HCT116 (cell line): ENCODE results near the gene MORN1. TPM values are rescaled to one million over a fixed set of nuclear protein-coding genes. Genes with fewer than 3 reads are reported as not detected.

ENCODE experiments used
- ATAC-seq: fragments of 200-7000 bp; cut with Tn5 transposase; 2 replicates; pipeline ENCODE4 v1.9.1; 2020; ENCODE audit warnings: mild to moderate bottlenecking, moderate library complexity
- BruUV-seq: library from RNA; stranded (reverse); fragments of 400-500 nt; replicated peaks from 2 replicates; lab custom pipeline; 2021; lab: Mats Ljungman, UMichigan
- CTCF ChIA-PET: fragments of 300-600 bp; sonication (Branson Sonifier 250); formaldehyde crosslinking; loops from one replicate; lab custom pipeline; 2021; ENCODE audit warnings: antibody characterized with exemption; lab: Charles Lee
- POLR2A ChIA-PET: fragments of 300-600, 350-600 bp; sonication (Branson Sonifier 250); formaldehyde crosslinking; loops from one replicate; lab custom pipeline; 2021; ENCODE audit warnings: antibody characterized with exemption; lab: Charles Lee
- RAD21 ChIA-PET, 2 experiments: fragments of 300-600 bp; sonication (Branson Sonifier 250); formaldehyde crosslinking; loops; one replicate each; lab custom pipeline; 2023; ENCODE audit warnings: low total read pairs in 2 of 2; ENCODE audit not compliant: uncharacterized antibody in 2 of 2, unreplicated experiment in 2 of 2, low non-redundant PET in 1 of 2; lab: Charles Lee
- DNase-seq: peaks from one replicate; pipeline ENCODE4 v3.0.0-alpha.2; 2010; ENCODE audit warnings: low read depth, low spot score
- H2AFZ ChIP-seq: fragments of 200-600 bp; shearing (Covaris generic), sonication (generic); 2 replicates; pipeline ENCODE4 v1.6.1; 2017; ENCODE audit warnings: low read depth, mixed run types, mixed read lengths, antibody characterized with exemption, low read length; ENCODE audit not compliant: poor library complexity, severe bottlenecking
- H3K27ac ChIP-seq: 2 replicates; pipeline ENCODE4 v1.5.1; 2012; ENCODE audit warnings: low read depth, low read length
- H3K27me3 ChIP-seq: fragments of 200-600 bp; sonication (generic); 2 replicates; pipeline ENCODE4 v1.6.1; 2016; ENCODE audit warnings: mixed run types, low read length, mixed read lengths; ENCODE audit not compliant: insufficient read depth
- H3K36me3 ChIP-seq, 2 experiments: fragments of 200-500 bp in 1 of 2; fragments of 200-600 bp in 1 of 2; sonication (Bioruptor generic) in 1 of 2; sonication (generic) in 1 of 2; 2 replicates each; pipeline versions ENCODE4 v1.5.1 to v1.6.1; 2014 to 2016; ENCODE audit warnings: low read length in 2 of 2, inconsistent platforms in 1 of 2, mixed read lengths in 1 of 2, mixed run types in 1 of 2; ENCODE audit not compliant: insufficient read depth in 2 of 2, control insufficient read depth in 1 of 2
- H3K4me1 ChIP-seq, 2 experiments: fragments of 200-600 bp in 1 of 2; sonication (generic) in 1 of 2; 2 replicates each; pipeline versions ENCODE4 v1.5.1 to v1.6.1; 2012 to 2017; ENCODE audit warnings: low read length in 2 of 2, inconsistent platforms in 1 of 2, mild to moderate bottlenecking in 1 of 2, mixed read lengths in 1 of 2, mixed run types in 1 of 2, moderate library complexity in 1 of 2; ENCODE audit not compliant: insufficient read depth in 2 of 2, control insufficient read depth in 1 of 2
- H3K4me2 ChIP-seq: fragments of 200-600 bp; sonication (generic); 2 replicates; pipeline ENCODE4 v1.6.1; 2017; ENCODE audit warnings: mixed run types, low read length, mixed read lengths
- H3K4me3 ChIP-seq, 2 experiments: fragments of 200-600 bp in 1 of 2; sonication (generic) in 1 of 2; replicated peaks in 1 of 2; 2 replicates each; pipeline ENCODE4 v1.5.1; 2011 to 2016; ENCODE audit warnings: low read length in 2 of 2, control low read depth in 1 of 2, low read depth in 1 of 2, mild to moderate bottlenecking in 1 of 2, mixed read lengths in 1 of 2, mixed run types in 1 of 2
- H3K79me2 ChIP-seq: fragments of 200-600 bp; sonication (generic); 2 replicates; pipeline ENCODE4 v1.6.1; 2017; ENCODE audit warnings: mild to moderate bottlenecking, mixed run types, low read length, moderate library complexity, mixed read lengths; ENCODE audit not compliant: insufficient read depth
- H3K9ac ChIP-seq: fragments of 200-600 bp; sonication (generic); 2 replicates; pipeline ENCODE4 v1.6.1; 2016; ENCODE audit warnings: low read length, mixed read lengths
- H3K9me2 ChIP-seq: fragments of 200-600 bp; sonication (generic), shearing (Covaris generic); 2 replicates; pipeline ENCODE4 v1.6.1; 2017; ENCODE audit warnings: mixed run types, mild to moderate bottlenecking, moderate library complexity; ENCODE audit not compliant: insufficient read depth
- H3K9me3 ChIP-seq, 2 experiments: fragments of 200-500 bp in 1 of 2; fragments of 200-600 bp in 1 of 2; sonication (Bioruptor generic) in 1 of 2; sonication (generic) in 1 of 2; 2 replicates each; pipeline ENCODE4 v1.6.1; 2014 to 2017; ENCODE audit warnings: low read length in 2 of 2, mixed read lengths in 2 of 2, inconsistent platforms in 1 of 2, low read depth in 1 of 2, mild to moderate bottlenecking in 1 of 2, mixed run types in 1 of 2, moderate library complexity in 1 of 2; ENCODE audit not compliant: control insufficient read depth in 1 of 2, insufficient read depth in 1 of 2
- H4K20me1 ChIP-seq: fragments of 200-600 bp; sonication (generic), shearing (Covaris generic); 2 replicates; pipeline ENCODE4 v1.6.1; 2017; ENCODE audit warnings: mixed run types, mild to moderate bottlenecking, moderate library complexity; ENCODE audit not compliant: insufficient read depth
- CEBPB ChIP-seq: IDR thresholded peaks from 2 replicates; pipeline ENCODE4 v1.6.1; 2012; ENCODE audit warnings: low read depth
- ELF1 ChIP-seq: IDR thresholded peaks from 2 replicates; pipeline ENCODE4 v1.6.1; 2012; ENCODE audit warnings: low read depth, borderline replicate concordance
- EZH2 ChIP-seq: fragments of 200-600 bp; sonication (generic); IDR thresholded peaks from 2 replicates; pipeline ENCODE4 v1.6.1; 2017; ENCODE audit warnings: antibody characterized with exemption, mixed run types
- MAX ChIP-seq: IDR thresholded peaks from 2 replicates; pipeline ENCODE4 v1.6.1; 2012
- RAD21 ChIP-seq: IDR thresholded peaks from 2 replicates; pipeline ENCODE4 v1.6.1; 2012; ENCODE audit warnings: low read depth, mild to moderate bottlenecking
- SIN3A ChIP-seq: IDR thresholded peaks from 2 replicates; pipeline ENCODE4 v1.6.1; 2012; ENCODE audit warnings: low read depth
- SP1 ChIP-seq: IDR thresholded peaks from 2 replicates; pipeline ENCODE4 v1.6.1; 2012; ENCODE audit warnings: low read depth
- YY1 ChIP-seq: IDR thresholded peaks from 2 replicates; pipeline ENCODE4 v1.6.1; 2011; ENCODE audit warnings: low read length, low read depth, moderate library complexity, mild to moderate bottlenecking; ENCODE audit not compliant: insufficient replicate concordance; ENCODE audit errors: extremely low read depth
- ZFX ChIP-seq: fragments of 450-650 bp; IDR thresholded peaks from 2 replicates; pipeline ENCODE4 v1.6.1; 2017
- intact Hi-C: fragments of 100-400 bp; cut with micrococcal nuclease; formaldehyde crosslinking; loops from 2 replicates; pipeline ENCODE4 v1.10.0; 2022
- total RNA-seq: library from RNA; stranded (reverse); gene quantifications from one replicate; pipeline ENCODE4 v1.2.1, GENCODE V29; 2021; ENCODE audit not compliant: unreplicated experiment

Gene MORN1
- total RNA-seq, 1 experiment from 2014 or later, result 21.4 TPM

- ChIA-PET POLR2A (interaction anchor here (1.3 kb wide), 1 partner anchor 134 kb away, joined by 3 read pairs; no protein-coding TSS in a partner anchor), CTCF (no interaction called here)
- intact Hi-C loops, result loop anchor here (5.0 kb wide), 3 partner anchors 115 to 390 kb away; partner anchors contain the start of genes PANK4 and TTC34
These were observed 20.5 kb upstream of the MORN1 start for GRCh38 chr1:2411801-2412394.

GRCh38 chr1:2409745-2410144, 18.4 kb upstream of the MORN1 start:
- no peak overlapping the region for H2AFZ ChIP-seq
- no peak overlapping the region for H3K4me3 ChIP-seq
- peaks cover 5 to 14% of the 10 kb centered on the region in 2 experiments; a peak in 3 of 4 replicates for H3K36me3 ChIP-seq
- no peak for ATAC-seq
- ChIA-PET CTCF (no interaction called here), POLR2A (no interaction called here), RAD21 (no interaction called here)
- peaks cover 8 to 26% of the 10 kb centered on the region in 2 experiments; a peak in 3 of 4 replicates for H3K4me1 ChIP-seq
- no peaks in the 10 kb centered on the region for H3K27me3 ChIP-seq
- intact Hi-C loops, result loop anchor here (5.0 kb wide), 3 partner anchors 118 to 393 kb away; partner anchors contain the start of genes PANK4 and TTC34
- no peak for TF ChIP-seq ELF1
- TF ChIP-seq RAD21, result no peak
- no peak for TF ChIP-seq MAX
- no peak for TF ChIP-seq CEBPB
- TF ChIP-seq SP1, result no peak
- TF ChIP-seq YY1, result no peak
- no peak for TF ChIP-seq SIN3A
- no peak overlapping the region for H3K9ac ChIP-seq
- no peaks in the 10 kb centered on the region for H3K9me2 ChIP-seq
- no peak for DNase-seq
- no peaks in the 10 kb centered on the region for H3K9me3 ChIP-seq
- H3K4me2 ChIP-seq, result no peak overlapping the region
- no peaks in the 10 kb centered on the region for H4K20me1 ChIP-seq
- H3K27ac ChIP-seq, result no peak overlapping the region
- no TSS peak for BruUV-seq
- H3K79me2 ChIP-seq, result peaks cover 24% of the 10 kb centered on the region; the same call in 1 of the 2 replicates

More at GRCh38 chr1:2411801-2412394, 20.5 kb upstream of the MORN1 start:
- DNase-seq (no peak), ATAC-seq (peak; percentile 53)
- Histone ChIP-seq H3K4me1 (peaks cover 14 to 37% of the 10 kb centered on the region in 2 experiments; a peak in 3 of 4 replicates), H3K9me2 (no peaks in the 10 kb centered on the region), H2AFZ (no peak overlapping the region), H3K27ac (peak overlapping the region; percentile 93)
- no TSS peak for BruUV-seq
- RAD21 ChIA-PET, result no interaction called here
- TF ChIP-seq EZH2 (no peak), ZFX (peak; percentile 91)
- TF ChIP-seq, all 23 proteins: peak for 1
- Histone ChIP-seq H3K9me3 (no peaks in the 10 kb centered on the region), H4K20me1 (no peaks in the 10 kb centered on the region), H3K36me3 (0 out of 4 replicates have a peak, but pooled peaks cover 0 to 9% of the 10 kb centered on the region in 2 experiments), H3K4me2 (peak overlapping the region; percentile 75), H3K9ac (peak overlapping the region; percentile 97), H3K79me2 (peaks cover 24% of the 10 kb centered on the region; the same call in 1 of the 2 replicates), H3K27me3 (no peaks in the 10 kb centered on the region), H3K4me3 (peak overlapping the region; percentile 96 to 99)
